ENCODE measurements around the gene CC2D2A.
"Not testable (repeated sequence)": the region's sequence is repeated elsewhere in the genome, so short reads cannot be mapped to it uniquely, and the experiment has no call there.

Gene CC2D2A

GRCh38 chr4:15510961-15511360, 41.3 kb downstream of the CC2D2A start:
- H4K20me1 ChIP-seq (ENCODE audit: control insufficient read depth, insufficient read depth, low read depth, low read length), result no peaks in the 10 kb centered on the region
- TF ChIP-seq EZH2phosphoT487 (IDR thresholded peaks at IDR 0.05; ENCODE audit: borderline replicate concordance, low read length) (no peak), CTCF (IDR thresholded peaks at IDR 0.05; ENCODE audit: low read depth, low read length, poor library complexity, severe bottlenecking) (no peak)
- no peak overlapping the region for H3K4me3 ChIP-seq (ENCODE audit: low read length)
- H3K27ac ChIP-seq (ENCODE audit: low read depth, low read length), result no peak overlapping the region
- no peaks in the 10 kb centered on the region; the same call in 1 of the 2 replicates for H3K4me1 ChIP-seq (ENCODE audit: control insufficient read depth, low read length)
- H3F3A ChIP-seq (ENCODE audit: control insufficient read depth, insufficient read depth), result no peaks in the 10 kb centered on the region
- H3K9me3 ChIP-seq (ENCODE audit: control insufficient read depth, insufficient read depth, low read length), result no peaks in the 10 kb centered on the region
- no peaks in the 10 kb centered on the region for H3K27me3 ChIP-seq (ENCODE audit: control insufficient read depth, low read length)
- H3K36me3 ChIP-seq (ENCODE audit: control insufficient read depth, low read length), result no peaks in the 10 kb centered on the region
- H3K9me2 ChIP-seq (replicated peaks; ENCODE audit: control insufficient read depth, low read length), result no peaks in the 10 kb centered on the region
- H3K79me2 ChIP-seq (ENCODE audit: control insufficient read depth, low read length), result no peaks in the 10 kb centered on the region
- no peak overlapping the region for H3K4me2 ChIP-seq (ENCODE audit: low read length)

- Histone ChIP-seq H3K9me3 (ENCODE audit: control insufficient read depth, insufficient read depth, low read length) (no peaks in the 10 kb centered on the region), H3K79me2 (ENCODE audit: control insufficient read depth, low read length) (no peaks in the 10 kb centered on the region), H4K20me1 (ENCODE audit: control insufficient read depth, insufficient read depth, low read depth, low read length) (no peaks in the 10 kb centered on the region), H3K4me1 (ENCODE audit: control insufficient read depth, low read length) (no peaks in the 10 kb centered on the region), H3K9me2 (replicated peaks; ENCODE audit: control insufficient read depth, low read length) (no peaks in the 10 kb centered on the region), H3K4me2 (ENCODE audit: low read length) (no peak overlapping the region), H3K27me3 (ENCODE audit: control insufficient read depth, low read length) (no peaks in the 10 kb centered on the region), H3F3A (ENCODE audit: control insufficient read depth, insufficient read depth) (no peaks in the 10 kb centered on the region), H3K4me3 (ENCODE audit: low read length) (no peak overlapping the region), H3K27ac (ENCODE audit: low read depth, low read length) (no peak overlapping the region), H3K36me3 (ENCODE audit: control insufficient read depth, low read length) (no peaks in the 10 kb centered on the region)
- no peak for TF ChIP-seq EZH2phosphoT487 (IDR thresholded peaks at IDR 0.05; ENCODE audit: borderline replicate concordance, low read length)
- TF ChIP-seq CTCF (IDR thresholded peaks at IDR 0.05; ENCODE audit: low read depth, low read length, poor library complexity, severe bottlenecking), result no peak
Measured at GRCh38 chr4:15513545-15513944, 43.9 kb downstream of the CC2D2A start.

GRCh38 chr4:15515106-15515505, 45.4 kb downstream of the CC2D2A start:
- Histone ChIP-seq H3K27ac (ENCODE audit: low read depth, low read length) (no peak overlapping the region), H3K4me1 (ENCODE audit: control insufficient read depth, low read length) (no peaks in the 10 kb centered on the region), H3K36me3 (ENCODE audit: control insufficient read depth, low read length) (no peaks in the 10 kb centered on the region), H3K9me3 (ENCODE audit: control insufficient read depth, insufficient read depth, low read length) (no peaks in the 10 kb centered on the region), H3F3A (ENCODE audit: control insufficient read depth, insufficient read depth) (no peaks in the 10 kb centered on the region), H3K9me2 (replicated peaks; ENCODE audit: control insufficient read depth, low read length) (no peaks in the 10 kb centered on the region), H3K27me3 (ENCODE audit: control insufficient read depth, low read length) (no peaks in the 10 kb centered on the region), H3K79me2 (ENCODE audit: control insufficient read depth, low read length) (no peaks in the 10 kb centered on the region), H3K4me2 (ENCODE audit: low read length) (no peak overlapping the region), H4K20me1 (ENCODE audit: control insufficient read depth, insufficient read depth, low read depth, low read length) (no peaks in the 10 kb centered on the region), H3K4me3 (ENCODE audit: low read length) (no peak overlapping the region)
- TF ChIP-seq EZH2phosphoT487 (IDR thresholded peaks at IDR 0.05; ENCODE audit: borderline replicate concordance, low read length) (no peak), CTCF (IDR thresholded peaks at IDR 0.05; ENCODE audit: low read depth, low read length, poor library complexity, severe bottlenecking) (no peak)

DNA sequence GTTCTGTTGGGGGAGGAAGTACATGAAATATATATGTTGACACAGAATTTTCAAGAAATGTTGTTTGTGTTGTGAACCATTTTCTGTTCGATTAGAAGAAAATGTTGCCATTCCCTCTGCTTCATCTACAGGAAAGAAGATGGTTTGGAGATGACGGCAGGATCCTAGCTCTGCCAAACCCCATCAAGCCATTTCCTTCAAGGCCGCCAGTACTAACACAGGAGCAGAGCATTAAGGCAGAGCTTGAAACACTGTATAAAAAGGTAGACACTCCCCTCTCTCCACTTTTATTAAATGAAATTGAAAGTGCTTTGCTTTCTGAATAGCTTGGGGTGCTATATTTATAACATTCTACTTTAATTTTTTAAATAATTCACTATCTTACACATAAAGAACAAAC, 46.8 kb downstream of the CC2D2A start:
- no peak overlapping the region for H3K27ac ChIP-seq (ENCODE audit: low read depth, low read length)
- H3K4me2 ChIP-seq (ENCODE audit: low read length), result no peak overlapping the region
- H3K4me1 ChIP-seq (ENCODE audit: control insufficient read depth, low read length), result no peaks in the 10 kb centered on the region
- H3K4me3 ChIP-seq (ENCODE audit: low read length), result no peak overlapping the region
- no peaks in the 10 kb centered on the region for H3K79me2 ChIP-seq (ENCODE audit: control insufficient read depth, low read length)
- TF ChIP-seq CTCF (IDR thresholded peaks at IDR 0.05; ENCODE audit: low read depth, low read length, poor library complexity, severe bottlenecking) (no peak), EZH2phosphoT487 (IDR thresholded peaks at IDR 0.05; ENCODE audit: borderline replicate concordance, low read length) (no peak)
- H3K9me2 ChIP-seq (replicated peaks; ENCODE audit: control insufficient read depth, low read length), result no peaks in the 10 kb centered on the region
- no peaks in the 10 kb centered on the region for H3F3A ChIP-seq (ENCODE audit: control insufficient read depth, insufficient read depth)
- no peaks in the 10 kb centered on the region for H4K20me1 ChIP-seq (ENCODE audit: control insufficient read depth, insufficient read depth, low read depth, low read length)
- no peaks in the 10 kb centered on the region for H3K36me3 ChIP-seq (ENCODE audit: control insufficient read depth, low read length)
- H3K9me3 ChIP-seq (ENCODE audit: control insufficient read depth, insufficient read depth, low read length), result no peaks in the 10 kb centered on the region
- no peaks in the 10 kb centered on the region for H3K27me3 ChIP-seq (ENCODE audit: control insufficient read depth, low read length)

- H3K27me3 ChIP-seq (ENCODE audit: control insufficient read depth, low read length); H3K9me2 ChIP-seq (replicated peaks; ENCODE audit: control insufficient read depth, low read length); H3K4me2 ChIP-seq (ENCODE audit: low read length); H4K20me1 ChIP-seq (ENCODE audit: control insufficient read depth, insufficient read depth, low read depth, low read length); H3F3A ChIP-seq (ENCODE audit: control insufficient read depth, insufficient read depth); H3K36me3 ChIP-seq (ENCODE audit: control insufficient read depth, low read length); H3K4me3 ChIP-seq (ENCODE audit: low read length); H3K27ac ChIP-seq (ENCODE audit: low read depth, low read length); H3K4me1 ChIP-seq (ENCODE audit: control insufficient read depth, low read length); H3K9me3 ChIP-seq (ENCODE audit: control insufficient read depth, insufficient read depth, low read length); H3K79me2 ChIP-seq (ENCODE audit: control insufficient read depth, low read length): not testable (repeated sequence)
Measured at GRCh38 chr4:15517681-15518080, 48.0 kb downstream of the CC2D2A start.

Data from DOHH2 (cell line).